T-helper 2 cell treated with Interferon-gamma antibody and Interleukin-4, amounts not matched to agents 100 ng/mL and 5 ng/mL, for 36 hours (primary cell): Measurements from ENCODE around the gene TMEM54. TPM values are rescaled to one million over a fixed set of nuclear protein-coding genes. Genes with fewer than 3 reads are reported as not detected.

ENCODE experiments used
- intact Hi-C: fragments of 100-400 bp; cut with micrococcal nuclease; formaldehyde crosslinking; loops from one replicate; pipeline ENCODE4 v1.15.1; 2023
- total RNA-seq: library from RNA; stranded (reverse); gene quantifications from 2 replicates; pipeline ENCODE4 v1.2.3, GENCODE V29; 2022

TMEM54 gene
- total RNA-seq, 1 donor from 2014 or later: not detected

DNA sequence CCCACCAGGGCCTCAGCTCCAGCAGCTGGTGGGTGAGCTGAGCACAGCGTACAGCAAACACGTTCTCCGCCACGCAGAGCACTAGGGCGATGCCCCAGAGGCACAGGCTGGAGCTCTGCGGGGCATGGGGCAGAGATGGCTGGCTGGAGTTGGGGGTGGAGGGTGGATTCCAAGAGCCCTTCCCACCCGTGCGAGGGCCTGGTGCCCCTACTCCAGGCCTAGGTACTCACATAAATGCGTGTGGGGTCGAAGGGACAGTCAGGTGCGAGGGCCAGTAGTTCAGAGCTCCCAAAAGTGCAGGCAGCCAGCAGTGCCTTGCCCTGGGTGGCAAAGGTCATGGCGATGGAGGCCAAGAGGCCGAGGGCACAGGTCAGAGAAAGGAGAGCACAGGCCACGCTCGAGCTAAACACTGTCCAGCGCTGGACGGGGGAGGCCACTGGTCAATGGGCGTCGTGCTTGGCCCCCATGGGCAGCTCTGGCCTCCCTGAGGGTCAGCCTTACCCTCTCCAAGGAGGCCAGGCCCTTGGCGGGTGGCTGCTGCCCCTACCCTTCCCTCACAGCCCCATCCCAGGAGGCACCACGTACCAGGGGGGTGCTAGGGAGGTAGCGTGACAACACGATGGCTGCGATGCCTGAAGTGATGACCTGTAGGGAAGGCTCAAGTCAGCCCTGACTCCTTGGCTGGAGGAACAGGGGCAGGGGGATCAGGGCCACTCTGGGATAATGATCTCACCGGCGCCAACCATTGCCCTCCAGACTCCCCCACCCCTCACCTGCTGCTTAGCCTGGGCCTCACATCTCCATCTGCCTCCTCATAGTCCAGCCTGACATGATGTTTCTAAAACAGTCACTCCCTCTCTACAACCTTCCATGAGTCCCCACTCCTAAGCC is 5.6 kb downstream of the TMEM54 start:
- intact Hi-C loops: no loop called here

GRCh38 chr1:32894681-32895080 is 6.5 kb downstream of the TMEM54 start:
- intact Hi-C loops: no loop called here

DNA sequence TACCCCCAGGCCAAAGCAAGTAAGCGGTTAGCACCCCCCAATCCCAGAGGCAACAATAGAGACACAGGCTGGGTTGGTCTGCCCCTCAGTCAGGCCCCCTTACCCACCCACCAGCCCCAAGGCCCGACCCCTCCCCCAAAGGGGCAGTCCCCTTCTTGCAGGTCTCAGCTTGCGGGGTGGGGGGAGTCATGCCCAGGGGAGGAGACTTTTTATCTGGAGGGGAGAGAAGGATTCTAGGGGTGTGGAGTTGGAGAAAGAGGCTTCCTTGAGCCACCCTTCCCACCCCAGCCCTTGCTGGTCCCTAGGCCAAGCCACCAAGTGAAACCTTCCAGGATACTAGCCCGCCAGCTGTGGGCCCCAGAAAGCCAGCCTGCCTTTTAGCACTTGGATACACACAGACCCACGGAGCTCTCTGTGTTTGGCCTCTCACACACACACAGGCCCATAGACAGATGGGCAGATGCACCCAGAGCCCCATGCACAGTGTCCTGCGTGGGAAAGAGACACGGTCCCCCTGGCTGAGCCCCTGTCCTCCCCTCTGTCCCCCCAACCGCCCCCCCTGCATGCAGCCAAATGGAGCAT is 7.1 kb downstream of the TMEM54 start:
- intact Hi-C loops: no loop called here

GRCh38 chr1:32893198-32894018 is 7.8 kb downstream of the TMEM54 start:
- intact Hi-C loops: no loop called here

GRCh38 chr1:32892368-32893197 is 8.6 kb downstream of the TMEM54 start:
- intact Hi-C loops: no loop called here

- intact Hi-C loops: no loop called here
These were observed 9.6 kb downstream of the TMEM54 start for GRCh38 chr1:32891630-32892029.

- intact Hi-C loops: no loop called here
These were observed 10.0 kb downstream of the TMEM54 start for GRCh38 chr1:32891241-32891570.

DNA sequence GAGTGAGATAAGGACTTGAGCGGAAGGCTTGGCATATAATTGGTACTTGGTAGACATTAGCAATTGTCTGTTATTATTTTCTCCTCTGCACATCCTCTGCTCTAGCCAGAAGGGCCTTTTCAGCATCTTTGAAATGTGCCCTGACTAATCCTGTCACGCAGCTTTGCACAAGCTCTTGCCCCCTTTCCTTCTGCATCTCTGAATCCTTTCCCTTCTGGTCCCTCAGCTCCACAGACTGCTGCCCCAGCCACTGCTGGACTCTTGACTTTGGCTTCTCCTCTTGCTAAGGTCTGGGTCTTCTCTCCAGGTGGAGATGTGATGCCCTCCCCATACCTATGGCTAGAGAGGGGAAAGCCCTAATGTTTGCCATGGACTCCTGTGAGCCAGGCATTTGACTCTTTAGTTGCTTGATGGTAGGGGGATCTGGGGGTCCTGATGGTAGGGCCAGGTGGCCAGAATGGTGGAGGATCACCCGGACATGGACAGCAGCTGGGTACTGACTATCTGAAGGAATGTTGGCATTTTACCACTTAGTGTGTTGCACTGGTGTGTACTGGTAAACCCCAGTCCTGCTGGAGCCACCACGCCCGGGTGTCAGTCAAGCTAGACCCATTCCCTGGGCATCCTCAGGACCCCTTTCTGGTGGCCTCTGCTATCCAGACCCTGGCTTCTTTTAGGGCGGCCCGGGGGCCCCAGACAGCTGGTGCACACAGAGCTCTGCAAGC is 10.5 kb downstream of the TMEM54 start:
- intact Hi-C loops: no loop called here

DNA sequence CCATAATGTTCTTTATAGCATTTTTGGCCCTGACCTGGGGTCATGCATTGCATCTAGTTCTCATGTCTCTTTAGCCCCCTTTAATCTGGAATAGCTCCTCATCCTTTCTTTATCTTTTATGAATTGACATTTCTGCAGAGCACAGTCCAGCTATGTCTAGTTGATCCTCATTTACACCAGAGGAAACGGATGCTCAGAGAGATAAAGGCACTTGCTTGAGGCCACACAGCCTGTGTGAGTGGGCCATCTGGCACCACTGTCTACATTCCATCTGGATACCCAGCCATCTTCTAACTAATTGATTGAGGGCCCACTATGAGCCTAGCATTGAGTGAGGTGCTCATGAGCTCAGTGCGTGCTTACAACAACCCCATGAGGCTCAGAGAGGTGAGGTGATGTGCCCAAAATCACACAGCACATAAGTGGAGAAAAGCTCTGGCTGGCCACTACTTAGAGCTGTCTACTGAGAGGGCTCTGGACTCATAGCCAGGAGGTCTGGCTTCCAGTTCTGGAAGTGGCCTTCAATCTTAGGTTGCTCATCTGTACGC is 11.4 kb downstream of the TMEM54 start:
- intact Hi-C loops: no loop called here

GRCh38 chr1:32888677-32889420 is 12.3 kb downstream of the TMEM54 start:
- intact Hi-C loops: no loop called here

GRCh38 chr1:32888134-32888533 is 13.1 kb downstream of the TMEM54 start:
- intact Hi-C loops: no loop called here

DNA sequence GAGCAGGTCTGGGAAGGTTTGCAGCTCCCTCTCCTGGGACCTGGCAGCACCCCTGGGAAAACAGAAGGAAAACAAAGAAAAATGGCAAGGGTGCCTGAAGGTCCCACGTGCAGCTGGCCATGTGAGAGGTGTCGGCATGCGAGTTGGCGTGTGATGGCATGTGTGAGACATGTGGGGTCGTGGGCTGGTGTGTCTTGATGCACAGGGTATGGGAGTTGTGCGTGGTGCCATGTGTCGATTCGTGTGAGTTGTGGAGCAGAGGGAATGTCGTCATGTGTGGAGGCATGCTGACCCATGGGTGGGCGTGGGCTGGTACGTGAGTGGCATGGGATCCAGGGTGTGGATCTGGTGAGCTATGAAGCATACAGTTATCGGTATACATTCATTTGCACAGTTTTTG is 13.6 kb downstream of the TMEM54 start:
- intact Hi-C loops: no loop called here

DNA sequence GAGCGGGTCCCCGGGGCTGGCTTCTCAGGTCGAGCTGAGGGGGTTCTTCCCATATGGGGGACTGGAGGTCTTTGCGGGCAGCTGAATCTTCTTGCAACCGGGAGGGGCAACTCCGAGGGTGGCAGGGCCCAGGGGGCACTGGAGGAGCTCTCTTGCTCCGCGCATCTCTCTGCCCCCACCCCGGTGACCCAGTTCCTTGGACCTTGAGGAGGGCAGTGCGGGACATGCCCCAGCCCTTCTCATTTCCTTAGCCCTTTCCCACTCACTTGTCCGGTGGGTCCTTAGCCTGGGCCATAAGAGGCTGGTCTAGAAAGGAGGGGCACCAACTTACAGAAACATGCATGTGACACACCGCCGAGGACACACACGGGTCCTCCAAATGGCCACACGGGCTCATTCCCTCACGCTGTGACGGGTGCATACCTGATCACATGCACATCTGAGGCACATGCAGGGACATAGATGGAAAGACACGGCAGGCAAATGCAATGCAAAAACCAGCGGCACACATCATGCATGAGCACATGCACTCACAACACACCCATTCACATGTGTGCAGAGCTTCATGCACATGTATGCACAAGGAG is 14.3 kb downstream of the TMEM54 start:
- intact Hi-C loops: no loop called here

- intact Hi-C loops: no loop called here
These were observed 15.0 kb downstream of the TMEM54 start, which contains the start of gene HPCA for GRCh38 chr1:32886004-32886827. Gene HPCA, plus strand, starts transcription at chr1:32886491. Its CDS starts 2,408 bp downstream, at chr1:32888899.

DNA sequence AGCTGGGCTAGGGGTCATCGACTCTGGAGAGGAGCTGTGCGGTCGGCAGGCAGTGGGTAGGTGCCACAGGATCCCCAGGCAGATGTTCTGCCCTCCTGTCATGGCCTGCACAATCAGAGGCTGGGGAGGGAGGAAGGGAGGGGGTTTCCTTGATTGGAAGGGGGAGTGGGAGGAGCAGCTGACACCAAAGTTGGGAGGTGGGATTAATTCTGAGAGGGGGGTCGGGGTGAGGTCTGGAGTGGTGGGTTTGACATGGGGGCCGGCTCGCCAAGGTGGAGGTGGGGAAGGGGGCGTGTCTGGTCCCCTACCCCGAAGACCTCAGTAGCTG is 15.5 kb downstream of the TMEM54 start:
- intact Hi-C loops: no loop called here

GRCh38 chr1:32884726-32885125 is 16.5 kb downstream of the TMEM54 start:
- intact Hi-C loops: no loop called here

- intact Hi-C loops: no loop called here
These were observed 17.2 kb downstream of the TMEM54 start for GRCh38 chr1:32884032-32884372.

- intact Hi-C loops: no loop called here
These were observed 17.7 kb downstream of the TMEM54 start for GRCh38 chr1:32883338-32884031.
